Neural cell (in vitro differentiated cells): Measurements from ENCODE around the gene KCNIP2. TPM values are rescaled to one million over a fixed set of nuclear protein-coding genes. Genes with fewer than 3 reads are reported as not detected.
A peak's percentile ranks its signal among the peaks of the same experiment; 100 is the strongest.

ENCODE experiments used
- H2AFZ ChIP-seq: fragments of 200-600, 300-800 bp; sonication (generic), shearing (Covaris generic); 2 replicates; pipeline ENCODE4 v1.6.0; 2014; ENCODE audit warnings: low read depth, mild to moderate bottlenecking, antibody characterized with exemption, low read length, moderate library complexity
- H3F3A ChIP-seq: fragments of 200-600 bp; shearing (Covaris generic); 2 replicates; pipeline ENCODE4 v1.6.1; 2016; ENCODE audit warnings: mild to moderate bottlenecking, moderate library complexity, mixed read lengths, antibody characterized with exemption, low read length; ENCODE audit not compliant: insufficient read depth, poor library complexity, severe bottlenecking
- H3K27ac ChIP-seq: fragments of 200-600, 300-800 bp; sonication (generic), shearing (Covaris generic); 2 replicates; pipeline ENCODE4 v1.5.1; 2014; ENCODE audit warnings: mild to moderate bottlenecking, low read length, moderate library complexity
- H3K27me3 ChIP-seq: fragments of 300-800, 200-600 bp; sonication (generic), shearing (Covaris generic); 2 replicates; pipeline ENCODE4 v1.6.0; 2014; ENCODE audit warnings: mild to moderate bottlenecking, low read depth, low read length, moderate library complexity; ENCODE audit not compliant: insufficient read depth
- H3K36me3 ChIP-seq: fragments of 300-800, 200-600 bp; sonication (generic), shearing (Covaris generic); 2 replicates; pipeline ENCODE4 v1.5.1; 2014; ENCODE audit warnings: mild to moderate bottlenecking, antibody characterized with exemption, low read length, moderate library complexity; ENCODE audit not compliant: insufficient read depth
- H3K4me2 ChIP-seq: fragments of 300-800, 200-600 bp; sonication (generic), shearing (Covaris generic); 2 replicates; pipeline ENCODE4 v1.6.0; 2014; ENCODE audit warnings: mild to moderate bottlenecking, low read length
- H3K4me3 ChIP-seq: fragments of 300-800, 200-600 bp; sonication (generic), shearing (Covaris generic); 2 replicates; pipeline ENCODE4 v1.5.1; 2014; ENCODE audit warnings: mild to moderate bottlenecking, low read length, moderate library complexity
- H3K79me2 ChIP-seq: fragments of 200-600 bp; shearing (Covaris generic); replicated peaks from 2 replicates; pipeline ENCODE4 v1.6.0; 2014; ENCODE audit warnings: mild to moderate bottlenecking, low read length, moderate library complexity; ENCODE audit not compliant: insufficient read depth
- H3K9ac ChIP-seq: fragments of 300-800, 200-600 bp; sonication (generic), shearing (Covaris generic); 2 replicates; pipeline ENCODE4 v1.6.1; 2016; ENCODE audit warnings: mild to moderate bottlenecking, low read length, mixed read lengths
- H3K9me2 ChIP-seq: fragments of 200-600 bp; shearing (Covaris generic); 2 replicates; pipeline ENCODE4 v1.6.1; 2016; ENCODE audit warnings: mild to moderate bottlenecking, low read length, mixed read lengths; ENCODE audit not compliant: insufficient read depth
- H3K9me3 ChIP-seq: fragments of 200-600, 300-800 bp; sonication (generic), shearing (Covaris generic); 2 replicates; pipeline ENCODE4 v1.6.1; 2016; ENCODE audit warnings: mild to moderate bottlenecking, mixed run types, low read length, moderate library complexity, mixed read lengths
- H4K20me1 ChIP-seq: fragments of 200-600 bp; shearing (Covaris generic); 2 replicates; pipeline ENCODE4 v1.6.1; 2016; ENCODE audit warnings: mild to moderate bottlenecking, mixed run types; ENCODE audit not compliant: insufficient read depth
- CTCF ChIP-seq: fragments of 450-650 bp; IDR thresholded peaks from 2 replicates; pipeline ENCODE4 v1.5.1; 2014; ENCODE audit warnings: antibody characterized with exemption, mild to moderate bottlenecking, moderate library complexity; ENCODE audit not compliant: poor library complexity, severe bottlenecking
- EP300 ChIP-seq: fragments of 450-650 bp; conservative IDR thresholded peaks from 2 replicates; pipeline ENCODE4 v1.6.1; 2014; ENCODE audit warnings: antibody characterized with exemption, mild to moderate bottlenecking, moderate library complexity; ENCODE audit not compliant: poor library complexity, severe bottlenecking
- EZH2 ChIP-seq: fragments of 200-600, 300-800 bp; shearing (Covaris generic), sonication (generic); IDR thresholded peaks from 2 replicates; pipeline ENCODE4 v1.6.1; 2014; ENCODE audit warnings: antibody characterized with exemption, low read length, borderline replicate concordance, mild to moderate bottlenecking; ENCODE audit not compliant: insufficient read depth, poor library complexity, severe bottlenecking
- MXI1 ChIP-seq: fragments of 450-650 bp; conservative IDR thresholded peaks from 2 replicates; pipeline ENCODE4 v1.6.1; 2014; ENCODE audit warnings: antibody characterized with exemption, mild to moderate bottlenecking; ENCODE audit not compliant: poor library complexity, severe bottlenecking
- POLR2AphosphoS5 ChIP-seq: IDR thresholded peaks from 2 replicates; pipeline ENCODE4 v1.6.1; 2012
- RAD21 ChIP-seq: fragments of 450-650 bp; conservative IDR thresholded peaks from 2 replicates; pipeline ENCODE4 v1.6.1; 2014; ENCODE audit warnings: antibody characterized with exemption, mild to moderate bottlenecking, moderate library complexity
- REST ChIP-seq: IDR thresholded peaks from 2 replicates; pipeline ENCODE4 v1.6.1; 2012; ENCODE audit warnings: borderline replicate concordance
- SMC3 ChIP-seq: fragments of 450-650 bp; conservative IDR thresholded peaks from 2 replicates; pipeline ENCODE4 v1.6.1; 2014; ENCODE audit warnings: antibody characterized with exemption, mild to moderate bottlenecking, moderate library complexity; ENCODE audit not compliant: poor library complexity
- TAF1 ChIP-seq: IDR thresholded peaks from 2 replicates; pipeline ENCODE4 v1.6.1; 2012; ENCODE audit warnings: low read depth
- polyA plus RNA-seq: library from polyadenylated mRNA; depleted of rRNA; stranded (reverse); fragments of >200 nt; gene quantifications from 2 replicates; pipeline ENCODE4 v1.2.3, GENCODE V29; 2014

KCNIP2 gene
- polyA plus RNA-seq, 1 donor from 2014 or later: 10.0 TPM

DNA sequence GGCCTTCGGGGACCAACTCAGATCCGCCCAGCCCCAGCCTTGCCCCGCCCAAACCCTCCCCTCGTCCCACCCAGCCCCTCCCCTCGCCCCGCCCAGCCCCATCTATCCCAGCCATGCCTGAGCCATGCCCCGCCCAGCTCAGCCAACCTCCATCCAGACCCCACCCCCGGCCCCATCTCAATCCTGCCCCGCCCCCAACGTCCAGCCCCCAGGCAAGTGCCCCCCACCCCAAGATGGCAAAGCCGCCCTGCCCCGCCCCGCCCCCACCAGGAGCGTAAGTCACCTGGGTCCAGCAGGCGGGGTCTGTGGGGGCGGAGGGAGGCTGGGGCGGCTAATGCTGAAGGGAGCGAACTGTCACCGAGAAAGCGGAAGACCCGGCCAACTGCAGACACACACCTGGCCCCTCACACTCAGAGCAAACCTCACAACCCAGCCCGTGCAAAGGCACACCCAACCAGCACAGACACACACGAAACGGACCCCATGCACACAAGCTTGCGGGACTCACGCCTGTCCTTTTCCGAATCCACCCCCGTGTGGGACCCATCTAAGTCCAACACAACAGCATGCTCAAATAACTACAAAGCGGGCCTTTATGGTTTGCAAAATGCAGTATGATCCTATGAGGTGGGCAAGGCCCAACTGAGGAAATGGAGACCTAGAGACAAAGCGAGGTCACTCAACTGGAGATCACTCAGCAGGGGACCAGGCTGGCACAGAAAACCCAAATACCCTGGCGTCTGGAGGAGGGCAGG, 13.9 kb downstream of the KCNIP2 start:
- Histone ChIP-seq H2AFZ (peak overlapping the region; percentile 30), H3K4me3 (peak overlapping the region; percentile 59), H3K9me2 (no peaks in the 10 kb centered on the region), H3F3A (no peaks in the 10 kb centered on the region), H4K20me1 (no peaks in the 10 kb centered on the region), H3K36me3 (no peaks in the 10 kb centered on the region), H3K27ac (peak overlapping the region; percentile 43), H3K9ac (no peak overlapping the region), H3K27me3 (no peaks in the 10 kb centered on the region), H3K9me3 (no peaks in the 10 kb centered on the region), H3K79me2 (no peaks in the 10 kb centered on the region), H3K4me2 (no peak overlapping the region)
- TF ChIP-seq POLR2AphosphoS5 (no peak), EZH2 (no peak), TAF1 (no peak), EP300 (no peak), RAD21 (no peak), SMC3 (no peak)

DNA sequence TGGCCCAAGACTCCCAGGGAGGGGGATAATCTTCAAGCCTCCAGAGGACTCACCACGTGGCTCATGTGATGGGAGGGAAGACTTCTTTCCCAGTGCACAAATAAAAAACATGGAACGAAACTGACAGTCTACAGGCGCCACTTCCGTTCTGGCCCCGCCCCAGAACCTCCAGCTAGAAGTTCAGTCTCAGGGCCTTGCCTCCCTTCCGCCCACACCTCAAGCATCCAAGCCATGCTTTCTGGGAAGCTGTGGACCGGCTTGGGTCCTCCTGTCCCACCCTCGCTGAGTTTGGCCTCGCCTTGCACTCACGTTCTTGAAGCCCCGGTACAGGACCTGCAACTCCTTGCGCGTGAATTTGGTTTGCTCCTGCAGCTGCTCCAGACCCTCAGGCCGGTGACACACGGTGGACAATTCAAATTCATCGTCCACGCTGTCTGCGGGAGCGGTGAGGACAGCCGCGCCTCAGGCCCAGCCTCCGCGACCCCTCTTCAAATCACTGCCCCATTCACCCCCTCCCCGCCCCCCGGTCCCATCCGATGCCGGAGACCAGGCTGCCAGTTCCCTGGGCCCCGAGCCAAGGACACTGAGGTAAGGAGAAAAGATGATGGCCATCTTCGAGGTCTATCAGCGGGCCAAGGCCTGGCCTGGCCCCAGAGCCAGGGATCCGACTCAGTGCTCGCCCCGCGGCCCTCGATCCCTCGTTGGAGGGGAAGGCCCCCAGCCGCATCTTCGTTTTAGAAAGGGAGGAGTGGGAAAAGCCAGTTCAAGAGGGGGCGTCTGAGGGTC, 14.6 kb downstream of the KCNIP2 start:
- Histone ChIP-seq H3K27me3 (no peaks in the 10 kb centered on the region), H3K4me2 (no peak overlapping the region), H3F3A (no peaks in the 10 kb centered on the region), H3K9ac (no peak overlapping the region), H3K36me3 (no peaks in the 10 kb centered on the region), H4K20me1 (no peaks in the 10 kb centered on the region), H3K9me2 (no peaks in the 10 kb centered on the region), H3K27ac (no peak overlapping the region), H3K9me3 (no peaks in the 10 kb centered on the region), H3K79me2 (no peaks in the 10 kb centered on the region), H2AFZ (no peak overlapping the region), H3K4me3 (no peak overlapping the region)
- TF ChIP-seq RAD21 (no peak), CTCF (no peak), MXI1 (no peak), SMC3 (no peak), REST (no peak), EP300 (no peak), POLR2AphosphoS5 (no peak), TAF1 (no peak), EZH2 (no peak)
